ENCODE measurements around the gene ZSCAN5A. TPM values are rescaled to one million over a fixed set of nuclear protein-coding genes. Genes with fewer than 3 reads are reported as not detected.

The ZSCAN5A gene
- total RNA-seq, 1 donor from 2014 or later, result 6.6 TPM

GRCh38 chr19:56306016-56306415, 8.6 kb downstream of the ZSCAN5A start:
- no peak overlapping the region for H3K4me3 Mint-ChIP-seq (ENCODE audit: unreplicated experiment)
- Histone ChIP-seq H4K20me1 (ENCODE audit: insufficient read depth, low read length) (peaks cover 4% of the 10 kb centered on the region), H3K4me2 (ENCODE audit: low read length) (no peak overlapping the region), H3K4me1 (ENCODE audit: insufficient read depth, low read length) (no peaks in the 10 kb centered on the region), H3K27ac (ENCODE audit: low read depth, low read length) (no peak overlapping the region), H3K27me3 (ENCODE audit: insufficient read depth, low read length) (no peaks in the 10 kb centered on the region), H2AFZ (ENCODE audit: low read depth, low read length) (no peak overlapping the region), H3K36me3 (ENCODE audit: insufficient read depth, low read length) (no peaks in the 10 kb centered on the region), H3K9me3 (ENCODE audit: insufficient read depth, low read depth, low read length) (no peaks in the 10 kb centered on the region), H3K9ac (ENCODE audit: low read length) (no peak overlapping the region), H3K79me2 (ENCODE audit: insufficient read depth, low read length) (no peaks in the 10 kb centered on the region), H3K4me3 (ENCODE audit: insufficient read depth, low read depth, low read length) (no peak overlapping the region)
- FAIRE-seq (no peak), DNase-seq (ENCODE audit: low read depth) (no peak)
- no peak overlapping the region for H3K27ac Mint-ChIP-seq (ENCODE audit: unreplicated experiment)
- peaks cover 7% of the 10 kb centered on the region for H3K9me3 Mint-ChIP-seq (ENCODE audit: unreplicated experiment)
- peaks cover 25% of the 10 kb centered on the region for H3K36me3 Mint-ChIP-seq (ENCODE audit: low read depth, unreplicated experiment)
- TF ChIP-seq EZH2 (IDR thresholded peaks at IDR 0.05; ENCODE audit: insufficient read depth, low read length) (no peak), CTCF (IDR thresholded peaks at IDR 0.05; ENCODE audit: insufficient read depth, low read depth, low read length) (no peak)
- H3K4me1 Mint-ChIP-seq (ENCODE audit: low read depth, unreplicated experiment), result no peaks in the 10 kb centered on the region
- H3K27me3 Mint-ChIP-seq (ENCODE audit: low read depth, unreplicated experiment), result no peaks in the 10 kb centered on the region

- FAIRE-seq (no peak), DNase-seq (ENCODE audit: low read depth) (no peak)
- H3K9me3 Mint-ChIP-seq (ENCODE audit: unreplicated experiment), result peaks cover 7% of the 10 kb centered on the region
- H3K4me1 Mint-ChIP-seq (ENCODE audit: low read depth, unreplicated experiment), result no peaks in the 10 kb centered on the region
- Histone ChIP-seq H3K9ac (ENCODE audit: low read length) (no peak overlapping the region), H3K79me2 (ENCODE audit: insufficient read depth, low read length) (no peaks in the 10 kb centered on the region), H4K20me1 (ENCODE audit: insufficient read depth, low read length) (peaks cover 2% of the 10 kb centered on the region), H3K4me1 (ENCODE audit: insufficient read depth, low read length) (no peaks in the 10 kb centered on the region), H3K4me3 (ENCODE audit: insufficient read depth, low read depth, low read length) (no peak overlapping the region), H3K9me3 (ENCODE audit: insufficient read depth, low read depth, low read length) (no peaks in the 10 kb centered on the region), H3K36me3 (ENCODE audit: insufficient read depth, low read length) (no peaks in the 10 kb centered on the region), H3K27me3 (ENCODE audit: insufficient read depth, low read length) (no peaks in the 10 kb centered on the region), H3K27ac (ENCODE audit: low read depth, low read length) (no peak overlapping the region), H3K4me2 (ENCODE audit: low read length) (no peak overlapping the region), H2AFZ (ENCODE audit: low read depth, low read length) (no peak overlapping the region)
- peaks cover 30% of the 10 kb centered on the region for H3K36me3 Mint-ChIP-seq (ENCODE audit: low read depth, unreplicated experiment)
- no peak overlapping the region for H3K4me3 Mint-ChIP-seq (ENCODE audit: unreplicated experiment)
- no peaks in the 10 kb centered on the region for H3K27me3 Mint-ChIP-seq (ENCODE audit: low read depth, unreplicated experiment)
- TF ChIP-seq CTCF (IDR thresholded peaks at IDR 0.05; ENCODE audit: insufficient read depth, low read depth, low read length), result no peak
- no peak for TF ChIP-seq EZH2 (IDR thresholded peaks at IDR 0.05; ENCODE audit: insufficient read depth, low read length)
- no peak overlapping the region for H3K27ac Mint-ChIP-seq (ENCODE audit: unreplicated experiment)
These were observed 10.4 kb downstream of the ZSCAN5A start for GRCh38 chr19:56304243-56304642.

- Mint-ChIP-seq H3K4me3 (ENCODE audit: unreplicated experiment) (no peak overlapping the region), H3K36me3 (ENCODE audit: low read depth, unreplicated experiment) (peaks cover 30% of the 10 kb centered on the region)
These were observed 12.6 kb downstream of the ZSCAN5A start for GRCh38 chr19:56301886-56302620.

More at GRCh38 chr19:56301886-56302620, 12.6 kb downstream of the ZSCAN5A start:
- Histone ChIP-seq H3K36me3 (ENCODE audit: insufficient read depth, low read length) (no peaks in the 10 kb centered on the region), H3K4me3 (ENCODE audit: insufficient read depth, low read depth, low read length) (no peak overlapping the region), H3K9me3 (ENCODE audit: insufficient read depth, low read depth, low read length) (no peaks in the 10 kb centered on the region), H2AFZ (ENCODE audit: low read depth, low read length) (no peak overlapping the region), H4K20me1 (ENCODE audit: insufficient read depth, low read length) (no peaks in the 10 kb centered on the region), H3K27me3 (ENCODE audit: insufficient read depth, low read length) (no peaks in the 10 kb centered on the region), H3K4me1 (ENCODE audit: insufficient read depth, low read length) (no peaks in the 10 kb centered on the region), H3K79me2 (ENCODE audit: insufficient read depth, low read length) (no peaks in the 10 kb centered on the region), H3K27ac (ENCODE audit: low read depth, low read length) (no peak overlapping the region), H3K4me2 (ENCODE audit: low read length) (no peak overlapping the region), H3K9ac (ENCODE audit: low read length) (no peak overlapping the region)
- Mint-ChIP-seq H3K4me1 (ENCODE audit: low read depth, unreplicated experiment) (no peaks in the 10 kb centered on the region), H3K27ac (ENCODE audit: unreplicated experiment) (no peak overlapping the region), H3K9me3 (ENCODE audit: unreplicated experiment) (peaks cover 7% of the 10 kb centered on the region), H3K27me3 (ENCODE audit: low read depth, unreplicated experiment) (no peaks in the 10 kb centered on the region)
- no peak for DNase-seq (ENCODE audit: low read depth)
- FAIRE-seq, result no peak
- TF ChIP-seq EZH2 (IDR thresholded peaks at IDR 0.05; ENCODE audit: insufficient read depth, low read length), result no peak
- TF ChIP-seq CTCF (IDR thresholded peaks at IDR 0.05; ENCODE audit: insufficient read depth, low read depth, low read length), result no peak

Data from astrocyte (in vitro differentiated cells and primary cell).